Measurements from ENCODE around the gene SLC2A2. TPM values are rescaled to one million over a fixed set of nuclear protein-coding genes. Genes with fewer than 3 reads are reported as not detected.
A peak's percentile ranks its signal among the peaks of the same experiment; 100 is the strongest.

Gene SLC2A2
- total RNA-seq, 1 experiment from 2014 or later = 0.03 TPM

GRCh38 chr3:171001957-171002694, 24.4 kb downstream of the SLC2A2 start:
- Histone ChIP-seq H3K36me3 (no peaks in the 10 kb centered on the region), H3K27me3 (no peaks in the 10 kb centered on the region), H3K9me3 (no peaks in the 10 kb centered on the region), H3K4me3 (no peak overlapping the region)
- peak; percentile 53 for DNase-seq

- no peak for DNase-seq
- Histone ChIP-seq H3K36me3 (no peaks in the 10 kb centered on the region), H3K9me3 (no peaks in the 10 kb centered on the region), H3K27me3 (no peaks in the 10 kb centered on the region), H3K4me3 (no peak overlapping the region)
Observed at GRCh38 chr3:171001250-171001893, 25.1 kb downstream of the SLC2A2 start.

- H3K36me3 ChIP-seq = no peaks in the 10 kb centered on the region
- H3K27me3 ChIP-seq = no peaks in the 10 kb centered on the region
- H3K9me3 ChIP-seq = no peaks in the 10 kb centered on the region
- no peak overlapping the region for H3K4me3 ChIP-seq
- peak; percentile 45 for DNase-seq
Observed at GRCh38 chr3:171000281-171000680, 26.2 kb downstream of the SLC2A2 start.

GRCh38 chr3:170999737-171000242, 26.7 kb downstream of the SLC2A2 start:
- peak; percentile 72 for DNase-seq
- H3K36me3 ChIP-seq = no peaks in the 10 kb centered on the region
- no peaks in the 10 kb centered on the region for H3K27me3 ChIP-seq
- no peak overlapping the region for H3K4me3 ChIP-seq
- H3K9me3 ChIP-seq = no peaks in the 10 kb centered on the region

GRCh38 chr3:170997961-170998913, 28.3 kb downstream of the SLC2A2 start:
- Histone ChIP-seq H3K4me3 (no peak overlapping the region), H3K36me3 (no peaks in the 10 kb centered on the region), H3K9me3 (no peaks in the 10 kb centered on the region), H3K27me3 (no peaks in the 10 kb centered on the region)
- DNase-seq = peak; percentile 59

- H3K27me3 ChIP-seq = no peaks in the 10 kb centered on the region
- H3K9me3 ChIP-seq = no peaks in the 10 kb centered on the region
- DNase-seq = no peak
- H3K4me3 ChIP-seq = no peak overlapping the region
- H3K36me3 ChIP-seq = no peaks in the 10 kb centered on the region
Observed at GRCh38 chr3:170992854-170993253, 33.7 kb downstream of the SLC2A2 start.

- DNase-seq = no peak
- Histone ChIP-seq H3K4me3 (no peak overlapping the region), H3K27me3 (no peaks in the 10 kb centered on the region), H3K9me3 (no peaks in the 10 kb centered on the region), H3K36me3 (no peaks in the 10 kb centered on the region)
Observed at GRCh38 chr3:170991664-170992063, 34.9 kb downstream of the SLC2A2 start.

- Histone ChIP-seq H3K9me3 (no peaks in the 10 kb centered on the region), H3K4me3 (no peak overlapping the region), H3K36me3 (no peaks in the 10 kb centered on the region), H3K27me3 (no peaks in the 10 kb centered on the region)
- no peak for DNase-seq
Observed at GRCh38 chr3:170989100-170989648, 37.3 kb downstream of the SLC2A2 start.

- Histone ChIP-seq H3K36me3 (no peaks in the 10 kb centered on the region), H3K27me3 (no peaks in the 10 kb centered on the region), H3K9me3 (no peaks in the 10 kb centered on the region), H3K4me3 (no peak overlapping the region)
- no peak for DNase-seq
Observed at GRCh38 chr3:170988378-170988777, 38.1 kb downstream of the SLC2A2 start.

- no peaks in the 10 kb centered on the region for H3K9me3 ChIP-seq
- DNase-seq = no peak
- no peak overlapping the region for H3K4me3 ChIP-seq
- H3K27me3 ChIP-seq = no peaks in the 10 kb centered on the region
- no peaks in the 10 kb centered on the region for H3K36me3 ChIP-seq
Observed at GRCh38 chr3:170985304-170985703, 41.2 kb downstream of the SLC2A2 start.

- H3K36me3 ChIP-seq = no peaks in the 10 kb centered on the region
- no peak for DNase-seq
- H3K27me3 ChIP-seq = no peaks in the 10 kb centered on the region
- H3K9me3 ChIP-seq = no peaks in the 10 kb centered on the region
- no peak overlapping the region for H3K4me3 ChIP-seq
Observed at GRCh38 chr3:170982733-170983132, 43.8 kb downstream of the SLC2A2 start.

- DNase-seq = no peak
- no peaks in the 10 kb centered on the region for H3K36me3 ChIP-seq
- H3K4me3 ChIP-seq = no peak overlapping the region
- H3K9me3 ChIP-seq = no peaks in the 10 kb centered on the region
- H3K27me3 ChIP-seq = no peaks in the 10 kb centered on the region
Observed at GRCh38 chr3:170980399-170980798, 46.1 kb downstream of the SLC2A2 start.

GRCh38 chr3:170977949-170978745, 48.4 kb downstream of the SLC2A2 start:
- DNase-seq = no peak
- H3K4me3 ChIP-seq = no peak overlapping the region
- H3K27me3 ChIP-seq = no peaks in the 10 kb centered on the region
- H3K36me3 ChIP-seq = no peaks in the 10 kb centered on the region
- no peaks in the 10 kb centered on the region; the same call in 1 of the 2 replicates for H3K9me3 ChIP-seq

GRCh38 chr3:170976190-170976519, 50.4 kb downstream of the SLC2A2 start:
- no peak for DNase-seq
- H3K9me3 ChIP-seq = no peaks in the 10 kb centered on the region; the same call in 1 of the 2 replicates
- no peak overlapping the region for H3K4me3 ChIP-seq

GRCh38 chr3:170975283-170976189, 51.0 kb downstream of the SLC2A2 start:
- Histone ChIP-seq H3K9me3 (no peaks in the 10 kb centered on the region; the same call in 1 of the 2 replicates), H3K4me3 (no peak overlapping the region), H3K36me3 (no peaks in the 10 kb centered on the region), H3K27me3 (no peaks in the 10 kb centered on the region)
- DNase-seq = no peak

More at GRCh38 chr3:170976190-170976519, 50.4 kb downstream of the SLC2A2 start:
- no peaks in the 10 kb centered on the region for H3K36me3 ChIP-seq
- no peaks in the 10 kb centered on the region for H3K27me3 ChIP-seq
